ENCODE measurements around the gene MT1X. TPM values are rescaled to one million over a fixed set of nuclear protein-coding genes. Genes with fewer than 3 reads are reported as not detected.
"Not testable (repeated sequence)": the region's sequence is repeated elsewhere in the genome, so short reads cannot be mapped to it uniquely, and the experiment has no call there.

MT1X gene
- total RNA-seq, 1 donor from 2014 or later, result 39.3 TPM

DNA sequence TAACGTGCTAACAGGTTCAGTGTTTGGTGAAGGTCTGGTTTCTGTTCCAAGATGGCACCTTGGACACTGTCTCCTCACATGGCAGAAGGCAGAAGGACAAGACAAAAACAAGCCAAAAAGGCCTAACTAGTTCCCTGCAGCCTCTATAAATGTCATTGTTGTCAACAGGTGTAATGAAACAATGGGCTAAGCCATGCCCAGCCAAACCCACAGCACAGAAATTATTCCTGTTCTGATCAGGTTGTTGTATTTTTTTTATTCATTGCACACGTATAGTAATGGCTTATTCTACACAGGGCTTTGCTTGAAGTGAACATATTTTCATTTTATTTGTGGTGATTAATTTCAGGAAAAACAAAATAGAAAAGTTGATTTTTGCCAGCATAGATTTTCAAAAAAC is 31.5 kb downstream of the MT1X start:
- TF ChIP-seq, protein P1, sequence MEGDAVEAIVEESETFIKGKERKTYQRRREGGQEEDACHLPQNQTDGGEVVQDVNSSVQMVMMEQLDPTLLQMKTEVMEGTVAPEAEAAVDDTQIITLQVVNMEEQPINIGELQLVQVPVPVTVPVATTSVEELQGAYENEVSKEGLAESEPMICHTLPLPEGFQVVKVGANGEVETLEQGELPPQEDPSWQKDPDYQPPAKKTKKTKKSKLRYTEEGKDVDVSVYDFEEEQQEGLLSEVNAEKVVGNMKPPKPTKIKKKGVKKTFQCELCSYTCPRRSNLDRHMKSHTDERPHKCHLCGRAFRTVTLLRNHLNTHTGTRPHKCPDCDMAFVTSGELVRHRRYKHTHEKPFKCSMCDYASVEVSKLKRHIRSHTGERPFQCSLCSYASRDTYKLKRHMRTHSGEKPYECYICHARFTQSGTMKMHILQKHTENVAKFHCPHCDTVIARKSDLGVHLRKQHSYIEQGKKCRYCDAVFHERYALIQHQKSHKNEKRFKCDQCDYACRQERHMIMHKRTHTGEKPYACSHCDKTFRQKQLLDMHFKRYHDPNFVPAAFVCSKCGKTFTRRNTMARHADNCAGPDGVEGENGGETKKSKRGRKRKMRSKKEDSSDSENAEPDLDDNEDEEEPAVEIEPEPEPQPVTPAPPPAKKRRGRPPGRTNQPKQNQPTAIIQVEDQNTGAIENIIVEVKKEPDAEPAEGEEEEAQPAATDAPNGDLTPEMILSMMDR (conservative IDR thresholded peaks at IDR 0.05), result no peak
- Mint-ChIP-seq H3K9me3 (no peaks in the 10 kb centered on the region), H3K27me3 (peaks cover 10% of the 10 kb centered on the region), H3K27ac (no peak overlapping the region), H3K4me1 (ENCODE audit: unreplicated experiment) (no peaks in the 10 kb centered on the region), H3K36me3 (no peaks in the 10 kb centered on the region), H3K4me3 (no peak overlapping the region)
- no peak for DNase-seq (ENCODE audit: extremely low spot score, unreplicated experiment)

DNA sequence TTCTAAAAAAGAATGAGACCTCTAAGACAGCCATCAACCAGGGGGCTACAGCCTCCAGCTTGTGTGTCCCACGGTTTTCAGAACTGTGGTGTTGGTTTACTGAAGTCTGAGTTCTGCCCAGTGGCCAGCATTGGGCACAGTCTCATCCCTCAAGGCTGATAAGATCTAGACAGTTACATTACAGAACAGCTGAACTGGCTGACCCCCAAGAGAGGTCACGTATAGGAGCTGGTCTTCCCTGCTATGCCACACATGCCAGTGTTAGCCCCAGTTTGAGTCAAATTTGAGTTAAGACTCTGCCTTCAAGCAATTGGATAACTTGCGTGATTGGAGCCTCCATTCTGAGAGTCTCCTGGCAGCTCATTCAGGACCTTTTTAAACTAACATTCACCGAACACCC is 32.9 kb downstream of the MT1X start:
- no peak for DNase-seq (ENCODE audit: extremely low spot score, unreplicated experiment)
- H3K27me3 Mint-ChIP-seq, result peaks cover 6% of the 10 kb centered on the region

DNA sequence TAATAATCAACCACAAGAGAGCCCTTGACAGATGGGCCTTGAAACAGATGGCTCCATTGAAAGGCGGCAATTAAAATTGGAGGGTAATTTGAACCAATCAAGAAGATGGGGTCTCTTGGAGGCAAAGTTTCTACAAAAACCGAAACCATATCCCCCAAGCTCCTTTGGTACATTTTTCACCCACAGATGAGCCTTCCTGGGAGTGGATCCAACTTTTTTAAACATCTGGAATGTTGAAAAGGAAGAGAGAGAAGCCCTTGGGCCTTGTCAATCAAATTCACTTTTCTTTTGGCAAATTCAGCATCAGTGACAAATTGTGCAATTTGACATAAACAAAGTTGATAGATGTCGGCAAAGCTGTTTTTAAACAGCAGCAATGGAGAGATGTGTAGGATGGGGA is 34.5 kb downstream of the MT1X start:
- H3K27ac Mint-ChIP-seq, result no peak overlapping the region
- H3K4me1 Mint-ChIP-seq (ENCODE audit: unreplicated experiment), result no peaks in the 10 kb centered on the region
- H3K36me3 Mint-ChIP-seq, result no peaks in the 10 kb centered on the region
- no peak for DNase-seq (ENCODE audit: extremely low spot score, unreplicated experiment)
- TF ChIP-seq, protein P1 (conservative IDR thresholded peaks at IDR 0.05), result no peak
- H3K27me3 Mint-ChIP-seq, result peaks cover under 1% of the 10 kb centered on the region
- H3K9me3 Mint-ChIP-seq, result no peaks in the 10 kb centered on the region
- H3K4me3 Mint-ChIP-seq, result no peak overlapping the region

More for the DNA sequence above, 32.9 kb downstream of the MT1X start:
- H3K36me3 Mint-ChIP-seq, result no peaks in the 10 kb centered on the region
- H3K27ac Mint-ChIP-seq, result no peak overlapping the region
- no peaks in the 10 kb centered on the region for H3K4me1 Mint-ChIP-seq (ENCODE audit: unreplicated experiment)
- H3K9me3 Mint-ChIP-seq, result no peaks in the 10 kb centered on the region
- TF ChIP-seq, protein P1 (conservative IDR thresholded peaks at IDR 0.05), result no peak
- H3K4me3 Mint-ChIP-seq, result no peak overlapping the region

DNA sequence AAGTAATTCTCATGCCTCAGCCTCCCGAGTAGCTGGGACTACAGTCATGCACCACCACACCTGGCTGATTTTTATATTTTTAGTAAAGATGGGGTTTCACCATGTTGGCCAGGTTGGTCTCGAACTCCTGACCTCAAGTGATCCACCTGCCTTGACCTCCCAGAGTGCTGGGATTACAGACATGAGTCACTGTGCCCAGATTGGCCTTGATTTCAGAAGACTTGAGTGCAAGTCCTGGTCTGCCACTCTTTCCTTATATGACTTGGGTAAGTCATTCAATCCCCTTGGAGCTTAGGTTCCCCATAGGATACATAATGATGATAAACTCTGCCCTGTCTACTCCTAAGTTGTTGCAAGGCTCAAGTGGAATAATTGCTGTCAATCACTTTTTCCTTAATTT is 35.3 kb downstream of the MT1X start:
- peak; percentile 6 for DNase-seq (ENCODE audit: extremely low spot score, unreplicated experiment)
- H3K36me3 Mint-ChIP-seq; H3K9me3 Mint-ChIP-seq; H3K4me1 Mint-ChIP-seq (ENCODE audit: unreplicated experiment); H3K4me3 Mint-ChIP-seq; H3K27ac Mint-ChIP-seq; H3K27me3 Mint-ChIP-seq: not testable (repeated sequence)

DNA sequence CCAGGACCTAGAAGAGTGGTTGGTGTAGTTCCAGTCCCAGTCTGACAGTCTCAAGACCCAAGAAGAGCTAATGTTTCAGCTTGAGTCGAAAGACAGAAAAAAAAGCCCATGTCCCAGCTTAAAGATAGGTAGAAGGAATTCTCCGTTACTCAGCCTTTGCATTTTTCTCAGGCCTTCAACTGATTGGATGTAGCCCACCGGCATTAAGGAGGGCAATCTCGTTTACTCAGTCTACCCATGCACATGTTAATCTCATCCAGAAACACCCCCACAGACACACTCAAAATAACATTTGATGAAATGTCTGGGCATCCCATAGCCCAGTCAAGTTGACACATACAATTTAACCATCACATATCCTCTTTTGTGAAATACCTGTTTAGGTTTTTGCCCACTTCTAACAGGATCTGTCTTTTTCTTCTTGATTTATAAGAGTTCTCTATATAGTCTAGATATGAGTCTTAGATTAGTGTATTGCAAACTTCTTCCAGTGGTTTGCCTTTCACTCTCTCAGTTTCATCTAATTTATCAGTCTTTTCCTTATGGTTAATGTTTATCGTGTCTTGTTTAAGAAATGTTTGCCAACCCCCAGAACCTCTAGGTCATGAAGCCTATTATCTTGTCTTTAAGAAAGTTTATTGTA is 40.1 kb downstream of the MT1X start:
- TF ChIP-seq, protein P1 (conservative IDR thresholded peaks at IDR 0.05), result no peak
- DNase-seq (ENCODE audit: extremely low spot score, unreplicated experiment), result peak; percentile 6
- no peaks in the 10 kb centered on the region for H3K9me3 Mint-ChIP-seq
- H3K36me3 Mint-ChIP-seq, result no peaks in the 10 kb centered on the region
- peaks cover 13% of the 10 kb centered on the region for H3K27me3 Mint-ChIP-seq
- no peak overlapping the region for H3K4me3 Mint-ChIP-seq
- no peak overlapping the region for H3K27ac Mint-ChIP-seq
- no peaks in the 10 kb centered on the region for H3K4me1 Mint-ChIP-seq (ENCODE audit: unreplicated experiment)

DNA sequence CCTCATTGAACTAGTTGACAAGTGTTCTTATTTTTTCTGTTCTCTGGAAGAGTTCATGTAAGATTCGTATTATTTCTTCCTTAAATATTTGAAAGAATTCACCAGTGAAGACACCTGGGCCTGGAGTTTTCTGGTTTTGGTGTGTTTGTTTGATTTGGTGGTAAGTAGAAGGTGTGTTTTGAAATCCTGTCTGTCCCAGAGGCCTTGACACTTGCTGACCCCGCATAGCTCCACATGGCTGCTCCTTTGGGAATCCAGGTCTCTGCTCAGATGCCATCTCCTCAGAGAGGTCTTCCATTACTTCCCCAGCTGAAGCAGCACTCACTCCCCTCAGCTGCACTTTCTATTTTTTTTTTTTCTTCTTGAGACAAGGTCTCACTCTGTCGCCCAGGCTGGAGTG is 41.9 kb downstream of the MT1X start:
- H3K4me3 Mint-ChIP-seq, result no peak overlapping the region
- DNase-seq (ENCODE audit: extremely low spot score, unreplicated experiment), result no peak

More for the DNA sequence above, 41.9 kb downstream of the MT1X start:
- TF ChIP-seq, protein P1 (conservative IDR thresholded peaks at IDR 0.05), result no peak
- Mint-ChIP-seq H3K9me3 (no peaks in the 10 kb centered on the region), H3K36me3 (no peaks in the 10 kb centered on the region), H3K27me3 (peaks cover 13% of the 10 kb centered on the region), H3K27ac (no peak overlapping the region), H3K4me1 (ENCODE audit: unreplicated experiment) (peaks cover 5% of the 10 kb centered on the region)

Data from type B pancreatic cell (in vitro differentiated cells).